K562 treated with DMSO at 1 percent for 4 hours (cell line): ENCODE data around the gene LCN9. TPM values are rescaled to one million over a fixed set of nuclear protein-coding genes. Genes with fewer than 3 reads are reported as not detected.

Experiments
- total RNA-seq: library from RNA; unstranded; fragments of 300-600 nt; gene quantifications from 2 replicates; pipeline ENCODE4 v1.2.3, GENCODE V29; 2022; ENCODE audit not compliant: insufficient read depth

The LCN9 gene
- not detected in 2 replicates for total RNA-seq

GRCh38 chr9:135662758-135663450, at the start of gene LCN9:
LCN9 (plus strand) TSS chr9:135663309; CDS start chr9:135663322, 13 bp downstream.

GRCh38 chr9:135639196-135639595, 23.9 kb upstream of the LCN9 start, which contains the start of gene GLT6D1:
GLT6D1 (minus strand) TSS chr9:135639540; CDS start chr9:135639187, 353 bp downstream.

GRCh38 chr9:135699440-135699839, 36.3 kb downstream of the LCN9 start, which contains the start of gene SOHLH1:
SOHLH1 (minus strand) TSS chr9:135699481; CDS start chr9:135699467, 14 bp downstream.

GRCh38 chr9:135701959-135702721, 39.0 kb downstream of the LCN9 start, which contains the start of gene KCNT1:
KCNT1 (plus strand) TSS chr9:135702185; CDS start chr9:135702259, 74 bp downstream.

Other genes starting within 250 kb of the LCN9 start
- gene PPP1R26, start 183.5 kb upstream of the LCN9 start, total RNA-seq: 20.1 and 26.9 TPM in 2 replicates
- gene MRPS2, start 162.6 kb upstream of the LCN9 start, total RNA-seq: 86.6 and 88.5 TPM in 2 replicates
- not detected in 2 replicates for gene LCN1, start 141.9 kb upstream of the LCN9 start, total RNA-seq
- gene OBP2A, start 117.2 kb upstream of the LCN9 start, total RNA-seq: not detected in 2 replicates
- gene PAEP, start 101.6 kb upstream of the LCN9 start, total RNA-seq: not detected in 2 replicates
- gene GLT6D1, start 23.8 kb upstream of the LCN9 start, total RNA-seq: not detected in 2 replicates
- not detected in 2 replicates for gene SOHLH1, start 36.2 kb downstream of the LCN9 start, total RNA-seq
- not detected in 2 replicates for gene KCNT1, start 38.9 kb downstream of the LCN9 start, total RNA-seq
- gene CAMSAP1, start 244.2 kb downstream of the LCN9 start, total RNA-seq: 14.3 and 16.0 TPM in 2 replicates